Measurements from ENCODE around the gene B3GAT2.

B3GAT2 gene

DNA sequence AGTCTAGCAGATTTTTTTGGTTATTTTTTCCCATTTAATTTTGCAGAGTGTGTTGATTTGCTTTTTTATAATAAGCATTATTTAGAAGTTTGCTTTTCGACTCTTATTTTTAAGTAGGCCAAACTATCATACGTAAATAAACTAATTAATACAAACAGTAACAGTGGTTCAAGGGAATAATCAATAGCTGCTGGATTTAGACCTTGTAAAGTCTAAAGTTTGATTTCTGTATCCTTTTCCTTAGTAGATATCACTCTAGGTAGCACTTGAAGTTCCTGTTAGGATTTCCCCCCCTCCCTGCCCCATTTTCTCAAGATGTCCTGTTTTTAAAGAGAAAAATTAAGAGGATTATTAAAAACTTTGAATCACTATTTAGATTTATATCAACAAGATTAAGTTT is 136.1 kb downstream of the B3GAT2 start:
- TF ChIP-seq, protein P1, sequence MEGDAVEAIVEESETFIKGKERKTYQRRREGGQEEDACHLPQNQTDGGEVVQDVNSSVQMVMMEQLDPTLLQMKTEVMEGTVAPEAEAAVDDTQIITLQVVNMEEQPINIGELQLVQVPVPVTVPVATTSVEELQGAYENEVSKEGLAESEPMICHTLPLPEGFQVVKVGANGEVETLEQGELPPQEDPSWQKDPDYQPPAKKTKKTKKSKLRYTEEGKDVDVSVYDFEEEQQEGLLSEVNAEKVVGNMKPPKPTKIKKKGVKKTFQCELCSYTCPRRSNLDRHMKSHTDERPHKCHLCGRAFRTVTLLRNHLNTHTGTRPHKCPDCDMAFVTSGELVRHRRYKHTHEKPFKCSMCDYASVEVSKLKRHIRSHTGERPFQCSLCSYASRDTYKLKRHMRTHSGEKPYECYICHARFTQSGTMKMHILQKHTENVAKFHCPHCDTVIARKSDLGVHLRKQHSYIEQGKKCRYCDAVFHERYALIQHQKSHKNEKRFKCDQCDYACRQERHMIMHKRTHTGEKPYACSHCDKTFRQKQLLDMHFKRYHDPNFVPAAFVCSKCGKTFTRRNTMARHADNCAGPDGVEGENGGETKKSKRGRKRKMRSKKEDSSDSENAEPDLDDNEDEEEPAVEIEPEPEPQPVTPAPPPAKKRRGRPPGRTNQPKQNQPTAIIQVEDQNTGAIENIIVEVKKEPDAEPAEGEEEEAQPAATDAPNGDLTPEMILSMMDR (IDR thresholded peaks at IDR 0.05; ENCODE audit: borderline replicate concordance, control extremely low read depth, extremely low read depth, insufficient read depth, missing control alignments), result no peak
- no peak for DNase-seq (ENCODE audit: low spot score)
- in situ Hi-C loops (cut with MboI; ENCODE audit: low sequenced_read_pairs, unreplicated experiment), result no loop called here

DNA sequence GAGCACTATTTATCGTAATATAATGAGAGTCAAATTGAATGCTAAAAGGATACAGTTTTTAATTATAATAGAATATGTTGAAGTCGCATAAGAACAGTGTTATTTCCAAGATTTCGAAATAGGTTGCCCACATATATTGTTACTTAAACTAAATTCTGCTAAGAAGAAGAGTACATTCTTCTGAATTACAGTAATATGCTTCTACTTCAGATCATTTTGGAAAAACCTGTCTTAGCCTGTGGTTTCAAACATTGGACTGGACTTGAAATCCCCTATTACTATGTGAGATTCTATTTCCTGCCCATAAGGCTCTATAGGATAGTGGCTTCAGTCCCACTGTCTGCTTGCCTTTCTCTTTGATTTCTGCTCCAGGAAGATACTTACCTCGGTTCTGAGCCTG is 137.2 kb downstream of the B3GAT2 start:
- in situ Hi-C loops (cut with MboI; ENCODE audit: low sequenced_read_pairs, unreplicated experiment), result no loop called here
- TF ChIP-seq, protein P1 (IDR thresholded peaks at IDR 0.05; ENCODE audit: borderline replicate concordance, control extremely low read depth, extremely low read depth, insufficient read depth, missing control alignments), result no peak
- no peak for DNase-seq (ENCODE audit: low spot score)

DNA sequence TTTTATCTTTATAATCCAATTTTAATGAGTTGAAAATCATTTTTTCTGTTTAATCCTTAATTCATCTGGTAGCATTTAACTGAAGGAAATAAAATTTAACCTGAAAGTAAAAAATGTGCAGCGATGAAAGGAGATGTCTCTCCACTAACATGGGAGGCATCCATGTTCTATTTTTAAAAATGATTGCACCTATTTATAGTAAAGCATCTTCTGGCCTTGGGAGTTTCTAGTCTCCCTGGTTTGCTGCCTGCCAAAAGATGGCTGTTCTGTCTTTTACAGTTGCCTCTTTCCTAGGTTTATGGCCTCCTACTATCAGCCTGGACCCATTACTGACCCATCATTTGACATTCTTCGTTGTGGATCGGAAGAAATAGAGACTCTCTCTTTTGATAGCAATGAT is 143.0 kb downstream of the B3GAT2 start:
- TF ChIP-seq, protein P1 (IDR thresholded peaks at IDR 0.05; ENCODE audit: borderline replicate concordance, control extremely low read depth, extremely low read depth, insufficient read depth, missing control alignments), result no peak
- in situ Hi-C loops (cut with MboI; ENCODE audit: low sequenced_read_pairs, unreplicated experiment), result no loop called here
- no peak for DNase-seq (ENCODE audit: low spot score)

DNA sequence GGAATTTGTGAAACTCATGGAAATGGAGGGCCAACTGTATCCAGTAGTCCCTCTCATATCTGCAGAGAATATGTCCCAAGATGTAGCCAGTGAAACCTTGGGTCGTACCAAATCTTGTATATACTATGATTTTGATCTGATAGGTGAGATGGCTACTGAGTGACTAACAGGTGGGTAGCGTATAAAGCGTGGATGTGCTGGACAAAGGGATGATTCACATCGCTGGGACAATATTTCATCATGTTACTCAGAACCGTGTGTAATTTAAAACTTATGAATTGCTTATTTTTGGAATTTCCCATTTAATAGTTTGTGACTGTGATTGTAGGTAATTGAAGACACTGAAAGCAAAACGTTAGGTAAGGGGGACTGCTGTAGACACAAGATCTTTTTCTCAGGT is 145.1 kb downstream of the B3GAT2 start:
- TF ChIP-seq, protein P1 (IDR thresholded peaks at IDR 0.05; ENCODE audit: borderline replicate concordance, control extremely low read depth, extremely low read depth, insufficient read depth, missing control alignments), result no peak
- no peak for DNase-seq (ENCODE audit: low spot score)
- in situ Hi-C loops (cut with MboI; ENCODE audit: low sequenced_read_pairs, unreplicated experiment), result no loop called here

All from GM13976 (cell line).